MCF 10A (cell line): ENCODE results near the gene LGALS1. TPM values are rescaled to one million over a fixed set of nuclear protein-coding genes. Genes with fewer than 3 reads are reported as not detected.

Experiments
- BruUV-seq: library from RNA; stranded (reverse); fragments of 400-500 nt; replicated peaks from 2 replicates; lab custom pipeline; 2021; lab: Mats Ljungman, UMichigan
- CTCF ChIA-PET: fragments of 300-600 bp; sonication (Branson Sonifier 250); formaldehyde crosslinking; extraction: SDS; loops from one replicate; lab custom pipeline; 2021; ENCODE audit warnings: antibody characterized with exemption, inconsistent platforms; lab: Yijun Ruan, JAX
- POLR2A ChIA-PET: fragments of 300-600, 350-650 bp; sonication (Branson Sonifier 250); formaldehyde crosslinking; extraction: SDS; loops from one replicate; lab custom pipeline; 2020; ENCODE audit warnings: antibody characterized with exemption, inconsistent platforms; lab: Yijun Ruan, JAX
- DNase-seq: peaks from one replicate; pipeline ENCODE4 v3.0.0-alpha.2; 2018; ENCODE audit not compliant: unreplicated experiment
- H3K27ac Mint-ChIP-seq: one replicate; pipeline ENCODE4 v1.8.0; 2022; ENCODE audit warnings: mild to moderate bottlenecking, low read depth, mixed read lengths; ENCODE audit not compliant: unreplicated experiment
- H3K27me3 Mint-ChIP-seq: one replicate; pipeline ENCODE4 v1.8.0; 2022; ENCODE audit warnings: mixed read lengths; ENCODE audit not compliant: insufficient read depth, unreplicated experiment
- H3K36me3 Mint-ChIP-seq: one replicate; pipeline ENCODE4 v1.8.0; 2022; ENCODE audit warnings: mild to moderate bottlenecking, moderate library complexity, mixed read lengths; ENCODE audit not compliant: insufficient read depth, unreplicated experiment
- H3K4me1 Mint-ChIP-seq: one replicate; pipeline ENCODE4 v1.8.0; 2022; ENCODE audit warnings: mixed read lengths; ENCODE audit not compliant: insufficient read depth, unreplicated experiment
- H3K4me3 Mint-ChIP-seq: one replicate; pipeline ENCODE4 v1.8.0; 2022; ENCODE audit warnings: mild to moderate bottlenecking, moderate library complexity, mixed read lengths; ENCODE audit not compliant: unreplicated experiment
- H3K9me3 Mint-ChIP-seq: one replicate; pipeline ENCODE4 v1.8.0; 2022; ENCODE audit warnings: mixed read lengths; ENCODE audit not compliant: unreplicated experiment
- intact Hi-C: fragments of 100-400 bp; cut with micrococcal nuclease; formaldehyde crosslinking; loops from 2 replicates; pipeline ENCODE4 v1.14.1; 2022
- total RNA-seq: library from RNA; stranded (reverse); gene quantifications from 2 replicates; pipeline ENCODE4 v1.2.3, GENCODE V29; 2022
- TF ChIP-seq, protein P1 (sequence below): fragments of 200-600 bp; IDR thresholded peaks from one replicate; pipeline ENCODE4 v1.8.0; 2022; ENCODE audit warnings: antibody characterized with exemption, mild to moderate bottlenecking; ENCODE audit not compliant: unreplicated experiment

Gene LGALS1
- total RNA-seq, 1 experiment from 2014 or later, result 1,635 TPM

DNA sequence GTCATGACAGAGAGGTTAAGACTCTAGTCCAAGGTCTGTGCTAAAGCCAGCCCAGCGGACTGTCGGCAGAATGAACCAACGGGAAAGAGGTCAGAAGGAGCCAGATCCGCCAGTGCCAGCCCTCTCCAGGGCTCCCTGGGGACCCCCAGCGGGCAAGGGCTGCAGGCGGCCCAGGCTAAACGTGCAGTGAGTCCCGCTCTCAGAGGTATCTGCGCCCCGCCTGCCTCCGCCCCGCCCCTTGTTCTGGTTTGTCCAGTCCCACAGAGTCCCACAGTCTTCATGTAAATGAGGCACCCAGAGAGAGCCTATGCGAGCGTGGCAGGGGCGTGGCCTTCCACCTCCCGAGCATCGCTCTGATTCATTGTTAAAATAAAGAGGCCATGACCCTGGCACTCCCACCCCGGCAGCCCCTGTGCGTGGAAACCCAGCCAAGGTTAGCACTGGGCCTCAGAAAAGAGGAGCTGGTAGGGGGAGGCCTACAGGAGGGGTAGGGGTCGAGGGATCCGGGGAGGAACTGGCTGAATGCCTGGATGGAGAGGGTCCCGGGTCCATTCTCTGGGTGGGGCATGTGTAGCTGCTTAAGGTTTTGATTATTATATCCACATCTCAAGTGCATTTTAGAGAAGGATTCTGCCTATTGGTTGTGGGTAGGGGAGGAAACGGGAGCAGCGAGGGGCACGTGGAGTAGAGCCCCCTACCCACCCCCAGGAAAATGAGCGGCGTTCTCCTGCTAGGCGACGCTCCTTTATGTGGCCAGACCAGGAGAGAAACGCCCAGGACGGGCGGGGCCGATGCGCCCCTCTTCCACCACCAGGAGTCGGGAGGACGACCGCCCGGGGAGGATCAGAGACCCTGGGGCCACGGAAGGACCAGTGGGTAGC is 21.5 kb downstream of the LGALS1 start, which contains the start of gene TRIOBP:
Gene TRIOBP, plus strand, starts transcription at position 392 of the 881 bp plus-strand sequence. CDS start 4,318 bp downstream, outside the sequence.
- ChIA-PET POLR2A (interaction anchor here (1.0 to 1.8 kb wide), 2 partner anchors 45 to 56 kb away, joined by 3 to 5 read pairs; no protein-coding TSS in a partner anchor), CTCF (interaction anchor here (0.7 to 1.0 kb wide), 2 partner anchors 14 to 330 kb away, joined by 3 to 4 read pairs; no protein-coding TSS in a partner anchor)
- Mint-ChIP-seq H3K9me3 (no peaks in the 10 kb centered on the region), H3K27ac (no peak within 1 kb of the TSS), H3K4me1 (peaks cover 7% of the 10 kb centered on the region), H3K27me3 (no peaks in the 10 kb centered on the region), H3K36me3 (peaks cover 25% of the 10 kb centered on the region), H3K4me3 (no peak within 1 kb of the TSS)
- DNase-seq, result peak; percentile 97
- TF ChIP-seq, protein P1, sequence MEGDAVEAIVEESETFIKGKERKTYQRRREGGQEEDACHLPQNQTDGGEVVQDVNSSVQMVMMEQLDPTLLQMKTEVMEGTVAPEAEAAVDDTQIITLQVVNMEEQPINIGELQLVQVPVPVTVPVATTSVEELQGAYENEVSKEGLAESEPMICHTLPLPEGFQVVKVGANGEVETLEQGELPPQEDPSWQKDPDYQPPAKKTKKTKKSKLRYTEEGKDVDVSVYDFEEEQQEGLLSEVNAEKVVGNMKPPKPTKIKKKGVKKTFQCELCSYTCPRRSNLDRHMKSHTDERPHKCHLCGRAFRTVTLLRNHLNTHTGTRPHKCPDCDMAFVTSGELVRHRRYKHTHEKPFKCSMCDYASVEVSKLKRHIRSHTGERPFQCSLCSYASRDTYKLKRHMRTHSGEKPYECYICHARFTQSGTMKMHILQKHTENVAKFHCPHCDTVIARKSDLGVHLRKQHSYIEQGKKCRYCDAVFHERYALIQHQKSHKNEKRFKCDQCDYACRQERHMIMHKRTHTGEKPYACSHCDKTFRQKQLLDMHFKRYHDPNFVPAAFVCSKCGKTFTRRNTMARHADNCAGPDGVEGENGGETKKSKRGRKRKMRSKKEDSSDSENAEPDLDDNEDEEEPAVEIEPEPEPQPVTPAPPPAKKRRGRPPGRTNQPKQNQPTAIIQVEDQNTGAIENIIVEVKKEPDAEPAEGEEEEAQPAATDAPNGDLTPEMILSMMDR, result no peak
- no TSS peak for BruUV-seq
- intact Hi-C loops, result no loop called here

DNA sequence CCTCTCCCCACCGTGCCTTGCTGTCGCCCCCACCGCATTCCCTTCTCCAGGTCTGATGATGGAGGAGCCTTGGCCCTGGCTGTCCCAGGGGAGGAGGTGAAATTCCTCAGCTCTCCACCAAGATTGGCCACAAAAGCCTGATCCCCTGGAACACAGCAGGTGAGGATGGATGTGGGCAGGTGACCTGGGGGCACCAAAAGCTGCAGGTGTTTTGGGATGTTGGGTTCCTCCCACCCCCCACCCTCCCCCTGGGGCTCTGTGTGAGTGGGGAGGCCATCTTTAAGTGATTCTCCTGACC is 22.1 kb downstream of the LGALS1 start:
- Mint-ChIP-seq H3K4me1 (peaks cover 7% of the 10 kb centered on the region), H3K27ac (no peak overlapping the region), H3K27me3 (no peaks in the 10 kb centered on the region), H3K4me3 (no peak overlapping the region), H3K36me3 (peaks cover 20% of the 10 kb centered on the region), H3K9me3 (no peaks in the 10 kb centered on the region)
- ChIA-PET POLR2A (no interaction called here), CTCF (no interaction called here)
- no peak for DNase-seq
- TF ChIP-seq, protein P1, result no peak
- intact Hi-C loops, result no loop called here
- BruUV-seq, result no TSS peak

DNA sequence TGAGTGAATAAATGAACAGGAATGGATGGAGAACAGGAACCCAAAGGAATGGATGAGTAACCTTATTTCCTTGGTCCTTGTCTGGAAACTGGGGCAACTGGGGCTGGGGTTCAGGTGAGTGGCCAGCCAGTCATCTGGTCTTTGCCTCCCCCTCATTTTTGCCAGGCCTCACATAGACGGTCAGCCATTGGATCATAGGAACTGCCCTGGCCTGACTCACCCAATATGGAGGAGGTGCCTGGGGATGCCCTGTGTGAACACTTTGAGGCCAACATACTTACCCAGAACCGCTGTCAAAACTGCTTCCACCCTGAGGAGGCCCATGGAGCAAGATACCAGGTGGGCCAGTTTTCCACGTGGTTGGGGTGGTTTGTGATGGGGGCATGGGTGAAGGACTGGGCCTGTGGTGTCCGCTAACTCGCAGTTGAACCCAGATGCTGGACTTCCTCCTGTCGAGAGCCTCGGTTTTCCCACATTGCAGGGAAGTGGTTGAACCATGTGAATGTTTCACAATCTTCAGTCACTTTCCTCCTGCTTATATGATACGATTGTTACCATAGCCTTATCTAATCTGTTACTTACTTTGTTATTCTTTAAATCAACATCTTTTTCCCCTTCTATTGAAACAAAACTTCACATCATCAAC is 25.8 kb downstream of the LGALS1 start:
- Mint-ChIP-seq H3K4me1 (peaks cover 9% of the 10 kb centered on the region), H3K36me3 (no peaks in the 10 kb centered on the region), H3K27ac (no peak overlapping the region), H3K4me3 (no peak overlapping the region), H3K9me3 (no peaks in the 10 kb centered on the region), H3K27me3 (no peaks in the 10 kb centered on the region)
- no TSS peak for BruUV-seq
- ChIA-PET CTCF (interaction anchor here (0.7 kb wide), 1 partner anchor 20 kb away, joined by 3 read pairs; no protein-coding TSS in a partner anchor), POLR2A (no interaction called here)
- TF ChIP-seq, protein P1, result no peak
- intact Hi-C loops, result no loop called here
- DNase-seq, result no peak

DNA sequence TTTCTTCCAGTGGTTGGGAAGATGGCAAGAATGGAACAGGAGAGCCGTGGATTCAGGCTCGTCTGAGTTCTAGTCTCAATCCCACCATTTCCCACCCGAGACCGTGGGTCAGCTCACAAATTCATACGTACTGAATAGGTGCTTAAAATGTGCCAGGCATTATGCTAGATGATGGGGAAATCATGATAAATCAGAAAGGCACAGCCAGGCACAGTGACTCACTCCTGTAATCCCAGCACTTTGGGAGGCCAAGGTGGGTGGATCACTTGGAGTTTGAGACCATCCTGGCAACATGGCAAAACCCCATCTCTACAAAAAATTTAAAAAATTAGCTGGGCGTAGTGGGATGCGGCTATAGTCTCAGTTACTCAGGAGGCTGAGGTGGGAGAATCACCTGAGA is 28.5 kb downstream of the LGALS1 start:
- TF ChIP-seq, protein P1, result no peak
- no TSS peak for BruUV-seq
- H3K4me1 Mint-ChIP-seq, result peaks cover 8% of the 10 kb centered on the region
- H3K27me3 Mint-ChIP-seq, result no peaks in the 10 kb centered on the region
- no peak overlapping the region for H3K4me3 Mint-ChIP-seq
- no peak for DNase-seq
- ChIA-PET POLR2A (no interaction called here), CTCF (interaction anchor here (0.9 kb wide), 1 partner anchor 189 kb away, joined by 4 read pairs; no protein-coding TSS in a partner anchor)
- no peaks in the 10 kb centered on the region for H3K9me3 Mint-ChIP-seq
- intact Hi-C loops, result no loop called here
- H3K36me3 Mint-ChIP-seq, result no peaks in the 10 kb centered on the region
- H3K27ac Mint-ChIP-seq, result no peak overlapping the region
